DND-41 (cell line): ENCODE data around the gene CCDC18.

Experiments
- CTCF ChIP-seq: IDR thresholded peaks from 2 replicates; pipeline ENCODE4 v1.5.1; 2012; ENCODE audit warnings: borderline replicate concordance, low read length, moderate library complexity, mild to moderate bottlenecking; ENCODE audit not compliant: poor library complexity, severe bottlenecking; ENCODE audit errors: extremely low read depth
- EZH2 ChIP-seq: IDR thresholded peaks from 3 replicates; pipeline ENCODE4 v1.6.1; 2012; ENCODE audit warnings: borderline replicate concordance, low read depth, mild to moderate bottlenecking, moderate library complexity, low read length, inconsistent platforms; ENCODE audit not compliant: severe bottlenecking

GRCh38 chr1:93194231-93194990 lies 13.9 kb downstream of the CCDC18 start:
- no peak for TF ChIP-seq CTCF
- no peak for TF ChIP-seq EZH2
